ENCODE measurements around the gene NME9.

GRCh38 chr3:138366006-138366759, 36.5 kb upstream of the NME9 start:
- TF ChIP-seq CTCF (IDR thresholded peaks at IDR 0.05) (no peak), POLR2A (IDR thresholded peaks at IDR 0.05) (no peak)
